ENCODE data around the gene RAB27A.
"Not testable (repeated sequence)": the region's sequence is repeated elsewhere in the genome, so short reads cannot be mapped to it uniquely, and the experiment has no call there.

RAB27A gene

GRCh38 chr15:55253580-55253979, 36.0 kb downstream of the RAB27A start:
- in situ Hi-C loops (cut with HindIII; ENCODE audit: low sequenced_read_pairs): no loop called here

GRCh38 chr15:55252201-55252600, 37.4 kb downstream of the RAB27A start:
- in situ Hi-C loops (cut with HindIII; ENCODE audit: low sequenced_read_pairs): not testable (repeated sequence)

GRCh38 chr15:55250941-55251340, 38.7 kb downstream of the RAB27A start:
- in situ Hi-C loops (cut with HindIII; ENCODE audit: low sequenced_read_pairs): no loop called here

GRCh38 chr15:55250392-55250791, 39.2 kb downstream of the RAB27A start:
- in situ Hi-C loops (cut with HindIII; ENCODE audit: low sequenced_read_pairs): no loop called here

- in situ Hi-C loops (cut with HindIII; ENCODE audit: low sequenced_read_pairs): not testable (repeated sequence)
Observed at GRCh38 chr15:55249885-55250284, 39.7 kb downstream of the RAB27A start.

GRCh38 chr15:55248895-55249294, 40.7 kb downstream of the RAB27A start:
- in situ Hi-C loops (cut with HindIII; ENCODE audit: low sequenced_read_pairs): no loop called here

- in situ Hi-C loops (cut with HindIII; ENCODE audit: low sequenced_read_pairs): no loop called here
Observed at GRCh38 chr15:55247766-55248427, 41.7 kb downstream of the RAB27A start.

GRCh38 chr15:55247311-55247710, 42.3 kb downstream of the RAB27A start:
- in situ Hi-C loops (cut with HindIII; ENCODE audit: low sequenced_read_pairs): no loop called here

GRCh38 chr15:55246567-55246966, 43.0 kb downstream of the RAB27A start:
- in situ Hi-C loops (cut with HindIII; ENCODE audit: low sequenced_read_pairs): no loop called here

- in situ Hi-C loops (cut with HindIII; ENCODE audit: low sequenced_read_pairs): no loop called here
Observed at GRCh38 chr15:55245059-55245458, 44.6 kb downstream of the RAB27A start.

GRCh38 chr15:55241891-55242290, 47.7 kb downstream of the RAB27A start:
- in situ Hi-C loops (cut with HindIII; ENCODE audit: low sequenced_read_pairs): no loop called here

GRCh38 chr15:55241186-55241585, 48.4 kb downstream of the RAB27A start:
- in situ Hi-C loops (cut with HindIII; ENCODE audit: low sequenced_read_pairs): no loop called here

- in situ Hi-C loops (cut with HindIII; ENCODE audit: low sequenced_read_pairs): no loop called here
Observed at GRCh38 chr15:55240125-55240760, 49.4 kb downstream of the RAB27A start.

- in situ Hi-C loops (cut with HindIII; ENCODE audit: low sequenced_read_pairs): no loop called here
Observed at GRCh38 chr15:55239440-55240124, 50.0 kb downstream of the RAB27A start.

- in situ Hi-C loops (cut with HindIII; ENCODE audit: low sequenced_read_pairs): no loop called here
Observed at GRCh38 chr15:55238877-55239276, 50.7 kb downstream of the RAB27A start.

- in situ Hi-C loops (cut with HindIII; ENCODE audit: low sequenced_read_pairs): no loop called here
Observed at GRCh38 chr15:55237219-55238130, 52.1 kb downstream of the RAB27A start.

GRCh38 chr15:55235546-55236036, 54.0 kb downstream of the RAB27A start:
- in situ Hi-C loops (cut with HindIII; ENCODE audit: low sequenced_read_pairs): no loop called here

- in situ Hi-C loops (cut with HindIII; ENCODE audit: low sequenced_read_pairs): no loop called here
Observed at GRCh38 chr15:55234800-55235104, 54.9 kb downstream of the RAB27A start.

- in situ Hi-C loops (cut with HindIII; ENCODE audit: low sequenced_read_pairs): no loop called here
Observed at GRCh38 chr15:55234104-55234799, 55.4 kb downstream of the RAB27A start.

GRCh38 chr15:55231455-55231854, 58.2 kb downstream of the RAB27A start:
- in situ Hi-C loops (cut with HindIII; ENCODE audit: low sequenced_read_pairs): no loop called here

Measured in endothelial cell of hepatic sinusoid (primary cell).